NCI-H1694 treated with DMSO at 0.1 percent for 48 hours (cell line): ENCODE measurements around the gene TNIK.
"Not testable (repeated sequence)": the region's sequence is repeated elsewhere in the genome, so short reads cannot be mapped to it uniquely, and the experiment has no call there.

Source experiments
- DNase-seq: peaks from one replicate; lab custom pipeline; 2025; lab: John Stamatoyannopoulos, UW

TNIK gene

GRCh38 chr3:171384101-171384891, 75.9 kb downstream of the TNIK start:
- DNase-seq = no peak

GRCh38 chr3:171383206-171384018, 76.8 kb downstream of the TNIK start:
- no peak for DNase-seq

- not testable (repeated sequence) for DNase-seq
Observed at GRCh38 chr3:171382347-171382746, 77.9 kb downstream of the TNIK start.

GRCh38 chr3:171380711-171381425, 79.3 kb downstream of the TNIK start:
- DNase-seq = no peak

GRCh38 chr3:171379961-171380483, 80.2 kb downstream of the TNIK start:
- no peak for DNase-seq

- no peak for DNase-seq
Observed at GRCh38 chr3:171379281-171379680, 80.9 kb downstream of the TNIK start.

- no peak for DNase-seq
Observed at GRCh38 chr3:171378586-171378985, 81.6 kb downstream of the TNIK start.

GRCh38 chr3:171377859-171378258, 82.3 kb downstream of the TNIK start:
- no peak for DNase-seq

- no peak for DNase-seq
Observed at GRCh38 chr3:171376596-171376947, 83.6 kb downstream of the TNIK start.

- DNase-seq = no peak
Observed at GRCh38 chr3:171375666-171376595, 84.3 kb downstream of the TNIK start.

- no peak for DNase-seq
Observed at GRCh38 chr3:171374661-171375285, 85.4 kb downstream of the TNIK start.

- no peak for DNase-seq
Observed at GRCh38 chr3:171374260-171374659, 85.9 kb downstream of the TNIK start.

- DNase-seq = no peak
Observed at GRCh38 chr3:171373711-171374110, 86.5 kb downstream of the TNIK start.

- no peak for DNase-seq
Observed at GRCh38 chr3:171372694-171373093, 87.5 kb downstream of the TNIK start.

- no peak for DNase-seq
Observed at GRCh38 chr3:171371354-171371753, 88.9 kb downstream of the TNIK start.

GRCh38 chr3:171369156-171369555, 91.0 kb downstream of the TNIK start:
- DNase-seq = no peak

GRCh38 chr3:171366738-171367137, 93.5 kb downstream of the TNIK start:
- not testable (repeated sequence) for DNase-seq

- DNase-seq = no peak
Observed at GRCh38 chr3:171366043-171366442, 94.2 kb downstream of the TNIK start.

GRCh38 chr3:171365489-171365888, 94.7 kb downstream of the TNIK start:
- no peak for DNase-seq

- no peak for DNase-seq
Observed at GRCh38 chr3:171364500-171364899, 95.7 kb downstream of the TNIK start.

GRCh38 chr3:171363202-171363601, 97.0 kb downstream of the TNIK start:
- no peak for DNase-seq
